Kidney tubule cell (primary cell): ENCODE measurements around the gene SCYL3.
A peak's percentile ranks its signal among the peaks of the same experiment; 100 is the strongest.
"Not testable (repeated sequence)": the region's sequence is repeated elsewhere in the genome, so short reads cannot be mapped to it uniquely, and the experiment has no call there.

Experiments
- DNase-seq: peaks from one replicate; pipeline ENCODE4 v3.0.0-alpha.2; 2018; ENCODE audit warnings: low spot score

The SCYL3 gene

DNA sequence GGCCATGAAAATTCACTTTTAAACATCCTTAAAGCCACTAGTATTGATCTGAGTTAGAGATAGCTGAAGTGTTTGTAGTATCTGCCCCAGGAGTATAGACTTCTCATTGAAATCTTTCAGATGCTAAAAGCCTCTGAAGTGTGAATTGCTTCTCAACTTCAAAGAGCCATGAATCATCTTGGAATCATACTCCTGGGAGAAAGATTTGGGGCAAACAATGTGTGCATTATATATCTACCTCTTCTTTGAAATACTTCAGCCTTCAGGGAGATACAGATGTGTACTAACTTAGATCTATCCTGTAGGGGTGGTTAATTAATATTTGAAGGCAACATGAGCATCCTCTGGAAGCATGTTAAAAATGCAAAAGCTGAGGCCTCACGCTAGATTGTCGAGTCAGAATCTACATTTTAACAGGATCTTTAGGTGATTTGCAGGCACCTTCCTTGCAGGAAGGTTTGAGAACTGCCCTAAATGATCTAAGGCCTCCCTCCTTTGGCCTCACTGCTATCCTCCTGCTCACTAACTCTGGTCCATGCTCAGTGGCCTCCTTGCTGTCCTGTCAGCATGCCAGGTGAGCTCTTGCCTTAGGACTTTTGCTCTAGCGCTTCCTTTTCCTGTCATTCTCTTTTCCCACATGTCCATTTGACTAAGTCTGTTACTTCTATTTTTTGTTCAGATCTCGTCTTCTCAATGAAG, 6.0 kb upstream of the SCYL3 start:
- peak; percentile 9 for DNase-seq

DNA sequence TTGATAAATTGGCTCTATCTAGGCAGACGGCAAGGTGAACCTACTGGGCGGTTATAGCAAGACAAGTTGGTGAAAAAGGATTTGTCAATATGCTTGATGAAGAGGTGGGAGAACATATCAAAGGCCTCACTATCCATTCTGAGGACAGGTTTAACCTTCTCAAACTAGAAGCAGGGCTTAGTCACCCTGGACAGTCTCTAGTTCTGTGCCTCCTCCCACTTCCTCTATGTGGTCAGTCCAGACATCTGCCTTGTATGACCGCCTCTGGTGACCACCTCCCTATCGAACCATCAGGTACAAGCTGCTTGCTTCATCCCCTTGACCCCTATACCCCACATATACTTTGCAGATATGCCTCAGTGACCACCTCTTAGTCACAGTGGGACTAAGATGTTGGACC, 2.3 kb upstream of the SCYL3 start:
- DNase-seq, result peak; percentile 39

DNA sequence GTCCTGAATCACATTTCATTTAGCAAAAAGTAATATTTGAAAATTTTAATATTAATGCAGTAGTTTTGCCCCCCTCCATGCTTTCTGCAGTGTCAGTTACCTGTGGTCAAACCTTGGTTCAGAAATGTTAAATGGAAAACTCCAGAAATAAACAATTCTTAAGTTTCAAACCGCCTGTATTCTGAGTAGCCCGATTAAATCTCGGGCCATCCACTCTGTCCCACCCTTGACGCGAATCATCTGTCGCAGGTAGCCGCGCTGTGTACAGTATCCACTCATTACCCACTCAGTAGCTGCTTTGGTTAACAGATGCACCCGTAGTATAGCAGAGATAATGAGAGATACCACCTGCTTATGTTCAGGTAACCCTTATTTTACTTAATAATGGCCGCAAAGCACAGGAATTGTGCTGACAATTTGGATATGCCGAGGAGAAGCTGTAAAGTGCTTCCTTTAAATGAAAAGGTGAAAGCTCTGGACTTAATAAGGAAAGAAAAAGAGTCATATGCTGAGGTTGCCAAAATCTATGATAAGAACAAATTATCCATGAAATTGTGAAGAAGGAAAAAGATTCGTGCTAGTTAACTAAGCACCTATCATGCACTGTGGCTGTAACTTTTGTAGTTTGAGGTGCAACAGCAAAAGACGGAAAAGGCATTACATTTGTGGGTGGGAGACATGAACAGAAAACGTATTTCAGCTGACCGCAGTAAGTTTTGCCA, 889 bp upstream of the SCYL3 start:
- DNase-seq, result no peak

DNA sequence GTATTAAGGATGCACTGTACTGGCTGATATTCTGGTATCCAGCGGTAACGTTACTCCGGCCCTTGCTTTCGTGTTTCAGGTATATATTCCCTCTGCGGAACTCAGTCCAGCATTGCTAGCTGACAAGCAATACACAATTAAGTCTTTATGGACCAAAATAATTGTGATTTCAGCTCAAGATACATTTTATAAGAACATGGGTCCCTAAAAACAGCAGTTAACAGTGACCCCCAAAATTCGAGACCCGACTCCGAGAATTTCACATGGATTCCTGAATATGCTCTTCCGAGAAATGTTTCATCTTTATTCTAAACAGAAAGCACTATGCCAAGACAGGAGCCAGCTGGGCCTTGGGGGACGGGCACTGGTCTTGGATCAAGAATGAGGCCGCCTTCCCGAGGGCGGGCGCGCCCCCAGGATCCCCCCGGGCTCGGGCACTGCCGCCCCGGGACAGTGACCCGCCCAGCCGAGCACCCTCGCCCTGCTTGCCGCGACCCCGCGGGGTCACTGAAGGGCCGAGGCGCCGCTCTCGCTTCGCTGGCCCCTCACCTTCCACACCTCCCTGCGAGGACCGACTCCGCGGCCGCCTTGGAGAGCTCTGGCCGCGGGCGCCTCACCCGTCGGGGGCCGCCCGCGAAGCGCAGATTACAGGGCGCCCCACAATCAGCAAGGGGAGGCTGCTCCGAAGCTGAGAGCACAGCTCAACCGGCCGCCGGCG, 610 bp downstream of the SCYL3 start:
- DNase-seq, result peak; percentile 26

DNA sequence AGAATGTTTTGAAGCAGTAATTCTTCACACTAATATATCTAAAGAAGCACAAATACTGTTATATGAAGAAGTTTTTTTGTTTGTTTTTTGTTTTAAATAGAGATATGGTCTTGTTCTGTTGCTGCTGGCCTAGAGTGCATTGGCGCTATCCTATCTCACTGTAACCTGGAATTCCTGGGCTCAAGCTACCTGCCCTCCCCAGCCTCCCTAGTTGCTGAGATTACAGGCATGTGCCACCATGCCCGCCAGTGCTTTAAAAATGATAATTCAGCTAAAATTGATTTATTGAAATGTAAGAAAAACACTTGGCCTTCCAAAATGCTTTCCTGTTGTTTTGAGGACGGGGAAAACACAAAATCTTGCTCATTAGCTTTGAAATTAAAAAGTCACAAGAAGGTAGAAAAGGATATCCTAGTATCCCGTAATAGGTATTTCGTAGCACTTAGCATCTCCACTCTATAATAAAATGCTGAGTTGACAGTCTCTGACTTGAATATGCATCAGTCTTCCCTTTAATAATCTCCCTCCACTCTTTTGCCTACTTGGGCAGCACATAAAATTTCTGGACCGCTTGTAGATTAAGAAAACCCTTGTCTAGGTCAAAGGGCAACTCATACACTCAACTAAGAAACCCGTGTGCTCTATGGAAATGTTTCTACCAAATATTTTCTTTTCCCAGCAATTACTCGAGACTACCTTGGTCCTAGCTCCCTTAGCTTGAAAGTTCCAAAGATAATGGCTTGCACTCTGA, 1.3 kb downstream of the SCYL3 start:
- DNase-seq, result no peak

DNA sequence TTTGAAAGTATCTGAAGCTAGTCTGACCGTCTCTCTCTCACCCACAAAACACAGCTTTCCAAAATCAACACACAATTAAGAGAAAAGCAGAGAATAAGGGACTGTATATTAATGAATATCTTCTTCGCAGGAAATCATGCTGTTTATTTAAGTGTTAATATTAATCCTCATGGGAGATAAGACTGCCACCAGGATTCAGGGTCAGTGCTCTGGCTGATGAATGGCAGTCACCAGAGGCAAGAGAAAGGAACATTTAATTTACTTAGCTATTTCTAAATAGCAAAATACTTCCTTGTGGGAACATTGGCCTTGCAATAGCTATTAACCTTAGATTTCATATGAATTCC, 2.2 kb downstream of the SCYL3 start:
- DNase-seq, result peak; percentile 32

DNA sequence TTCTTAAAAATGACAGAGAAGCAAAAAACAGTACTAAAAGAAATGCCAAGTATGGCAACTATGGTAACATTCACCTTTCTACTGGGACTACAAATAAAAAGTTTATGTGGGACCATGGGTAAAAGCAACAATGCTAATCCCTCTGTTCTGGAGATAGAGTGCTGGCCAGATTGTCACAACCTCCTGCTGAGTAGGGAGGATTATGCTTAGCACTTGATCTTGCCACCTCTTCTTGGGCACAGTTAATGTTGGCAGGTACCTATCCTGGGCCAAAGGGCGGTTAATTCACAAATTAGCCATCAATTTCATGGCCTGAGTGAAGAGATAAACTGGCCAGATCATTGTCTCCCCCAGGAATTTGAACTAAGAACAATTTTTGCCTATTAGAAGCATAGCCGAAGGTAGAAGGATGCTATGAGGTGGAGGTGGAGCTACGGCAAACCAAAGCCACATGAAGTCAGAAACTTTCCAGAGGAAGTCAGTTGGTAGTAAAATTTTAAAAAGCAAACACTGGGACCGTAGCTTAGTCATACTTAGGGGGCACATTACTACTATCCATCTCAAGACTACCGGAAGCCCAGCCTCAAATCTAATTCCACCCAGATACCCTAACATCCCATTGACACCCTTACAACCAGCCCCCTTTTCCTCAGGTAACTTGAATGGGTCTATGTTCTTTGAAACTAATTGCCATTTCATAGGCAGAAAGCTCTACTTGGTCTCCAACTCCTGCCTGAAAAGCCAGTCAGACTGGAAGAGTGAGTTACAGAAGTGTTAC, 2.7 kb downstream of the SCYL3 start:
- peak; percentile 29 for DNase-seq

DNA sequence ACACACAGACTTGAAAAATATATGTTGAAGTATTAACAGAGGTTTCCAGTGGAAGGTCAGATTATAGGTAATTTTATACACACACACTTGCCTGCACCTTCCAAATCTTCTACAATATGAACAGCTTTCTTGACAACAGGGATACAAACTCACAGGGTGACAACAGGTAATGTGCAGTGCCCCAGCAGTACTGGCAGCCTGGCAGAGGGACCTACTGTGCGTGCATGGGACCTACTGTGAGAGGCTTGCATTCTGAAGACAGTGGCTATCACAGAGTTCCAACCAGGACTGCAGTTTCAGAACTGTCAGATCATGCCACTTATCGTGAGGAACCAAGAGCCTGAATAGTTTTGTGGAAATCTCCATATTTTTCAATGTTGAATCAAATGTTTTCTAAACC, 3.8 kb downstream of the SCYL3 start:
- DNase-seq, result no peak

DNA sequence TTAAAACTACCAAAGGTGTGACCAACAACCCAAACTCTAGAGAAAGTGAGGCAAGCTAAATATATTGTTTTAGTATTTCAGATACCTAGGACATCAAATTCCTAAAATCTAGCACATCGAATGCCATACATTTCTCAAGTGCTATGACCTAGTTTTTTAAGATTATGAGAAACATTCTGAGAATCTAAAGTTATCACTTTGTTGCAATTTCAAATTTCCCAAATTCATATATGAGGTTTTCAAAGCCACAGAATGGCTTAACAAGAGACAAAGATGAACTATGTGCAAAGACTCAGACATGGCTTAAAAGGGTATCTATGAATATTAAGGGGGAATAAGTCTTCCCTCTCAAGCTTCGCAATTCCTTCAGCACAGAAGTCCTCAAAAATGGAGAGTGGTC, 6.8 kb downstream of the SCYL3 start:
- DNase-seq, result no peak

DNA sequence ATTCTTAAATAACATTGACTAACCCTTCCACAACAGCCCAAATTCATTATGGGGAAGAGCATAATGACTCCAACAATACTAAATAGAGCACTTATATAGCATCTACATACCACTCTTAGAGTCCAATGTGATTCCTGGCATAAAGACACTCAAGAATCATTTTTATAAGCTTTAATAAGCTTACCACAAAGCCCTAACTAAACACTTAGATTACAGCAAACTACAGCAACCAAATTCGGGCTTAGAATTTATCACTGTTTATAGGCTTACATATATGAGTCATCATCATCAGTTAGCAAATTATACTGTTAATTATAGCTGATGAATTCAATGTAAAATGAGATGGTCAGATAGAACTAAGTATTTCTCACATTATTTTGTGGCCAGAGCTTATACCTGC, 7.3 kb downstream of the SCYL3 start:
- DNase-seq, result no peak

DNA sequence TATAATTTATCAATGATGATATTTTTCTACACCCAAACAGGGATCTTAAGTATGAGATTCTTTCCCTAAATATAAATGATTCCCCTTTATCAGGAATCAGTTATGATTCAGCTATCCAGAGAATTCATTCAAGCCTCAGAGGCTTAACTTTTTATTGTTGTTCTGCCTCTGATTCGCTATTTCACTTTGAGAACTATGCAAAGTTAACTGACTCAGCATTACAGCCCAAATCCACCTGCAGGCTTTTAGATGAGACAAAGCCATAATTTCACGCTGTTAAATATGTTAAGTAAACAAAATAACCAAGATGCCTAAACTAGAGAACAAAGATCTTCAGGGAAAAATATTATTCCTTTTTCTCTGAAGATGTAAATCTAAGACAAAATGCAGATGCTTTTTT, 8.5 kb downstream of the SCYL3 start:
- DNase-seq, result no peak

DNA sequence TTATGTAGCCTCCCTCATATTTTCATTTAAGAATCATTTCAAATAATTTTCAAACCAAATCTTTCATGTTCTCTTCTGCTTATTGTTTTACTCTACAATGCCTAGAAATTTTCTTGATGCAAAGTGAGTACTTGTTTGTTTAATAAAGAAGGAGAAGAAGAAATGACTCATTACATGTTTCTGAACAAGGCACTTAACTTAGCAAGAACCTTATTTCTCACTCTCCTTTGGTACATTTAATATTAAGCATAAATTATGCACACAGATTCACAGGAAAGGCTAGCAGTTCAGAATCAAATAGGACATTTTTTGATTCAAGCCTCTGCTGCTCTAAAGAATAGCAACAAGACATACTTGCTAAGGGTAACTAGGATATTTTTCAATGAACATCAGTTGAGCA, 9.1 kb downstream of the SCYL3 start:
- DNase-seq, result no peak

DNA sequence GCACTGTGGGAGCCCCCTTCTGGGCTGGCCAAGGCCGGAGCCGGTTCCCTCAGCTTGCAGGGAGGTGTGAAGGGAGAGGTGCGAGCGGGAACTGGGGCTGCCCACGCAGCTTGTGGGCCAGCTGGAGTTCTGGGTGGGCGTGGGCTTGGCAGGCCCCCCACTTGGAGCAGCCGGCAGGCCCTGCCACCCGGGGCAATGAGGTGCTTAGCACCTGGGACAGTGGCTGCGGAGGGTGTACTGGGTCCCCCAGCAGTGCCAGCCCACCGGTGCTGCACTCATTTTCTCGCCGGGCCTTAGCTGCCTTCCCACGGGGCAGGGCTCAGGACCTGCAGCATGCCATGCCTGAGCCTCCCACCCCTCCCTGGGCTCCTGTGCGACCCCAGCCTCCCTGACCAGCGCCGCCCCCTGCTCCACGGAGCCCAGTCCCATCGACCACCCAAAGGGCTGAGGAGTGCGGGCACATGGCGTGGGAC, 11.6 kb downstream of the SCYL3 start:
- DNase-seq, result no peak

DNA sequence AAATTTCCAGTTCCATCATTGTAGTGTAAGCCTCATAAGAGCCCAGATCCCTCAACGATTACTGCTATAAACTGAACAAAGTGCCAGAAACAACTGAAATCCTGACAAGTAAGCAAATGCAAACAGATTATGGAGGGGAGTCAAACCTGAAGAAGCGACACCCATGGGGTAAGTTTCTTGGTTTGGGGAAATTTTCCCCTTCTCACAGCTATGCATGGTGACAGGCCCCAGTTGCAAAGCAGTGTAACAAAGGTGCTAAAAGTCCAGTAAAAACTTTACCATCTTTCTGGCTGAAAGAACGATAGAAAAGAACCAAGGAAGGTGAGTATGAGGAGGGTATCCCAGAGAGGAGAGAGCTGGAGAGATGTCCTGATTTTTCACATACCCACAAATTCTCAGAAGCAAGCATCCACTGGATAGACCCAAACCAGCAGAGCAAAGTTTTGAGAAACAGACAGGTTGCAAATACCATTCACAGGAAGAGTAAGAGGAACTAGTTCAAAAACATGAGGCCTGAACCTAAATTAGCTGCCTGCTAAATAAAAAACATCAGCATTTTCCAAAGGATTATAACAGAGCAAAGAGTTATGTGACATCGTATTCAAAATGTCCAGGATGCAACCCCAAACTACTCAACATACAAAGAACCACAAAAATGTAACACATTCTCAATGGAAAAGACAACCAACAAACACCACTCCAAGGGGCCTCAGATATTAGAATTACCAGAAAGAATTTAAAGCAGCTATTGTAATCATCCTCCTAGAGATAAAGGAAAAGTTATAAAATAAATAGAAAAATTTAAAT, 14.5 kb downstream of the SCYL3 start:
- no peak for DNase-seq

DNA sequence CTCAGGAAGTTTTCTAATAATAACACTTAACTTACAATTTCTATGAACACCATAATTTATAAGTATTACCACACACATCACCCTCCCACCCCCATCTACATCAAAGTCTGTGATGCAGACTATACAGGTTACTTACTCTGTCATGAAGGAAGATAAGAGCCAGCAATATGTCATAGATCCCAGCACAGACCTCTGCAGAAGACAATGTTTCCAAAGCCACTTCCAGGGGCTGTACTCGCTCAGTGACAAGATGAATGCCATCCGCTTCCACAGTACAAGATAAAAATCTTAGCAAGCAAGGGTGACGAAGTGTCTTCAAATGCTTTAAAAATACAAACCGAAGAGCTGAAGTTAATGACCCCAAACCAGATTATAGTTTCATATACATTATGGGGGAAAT, 15.2 kb downstream of the SCYL3 start:
- no peak for DNase-seq

DNA sequence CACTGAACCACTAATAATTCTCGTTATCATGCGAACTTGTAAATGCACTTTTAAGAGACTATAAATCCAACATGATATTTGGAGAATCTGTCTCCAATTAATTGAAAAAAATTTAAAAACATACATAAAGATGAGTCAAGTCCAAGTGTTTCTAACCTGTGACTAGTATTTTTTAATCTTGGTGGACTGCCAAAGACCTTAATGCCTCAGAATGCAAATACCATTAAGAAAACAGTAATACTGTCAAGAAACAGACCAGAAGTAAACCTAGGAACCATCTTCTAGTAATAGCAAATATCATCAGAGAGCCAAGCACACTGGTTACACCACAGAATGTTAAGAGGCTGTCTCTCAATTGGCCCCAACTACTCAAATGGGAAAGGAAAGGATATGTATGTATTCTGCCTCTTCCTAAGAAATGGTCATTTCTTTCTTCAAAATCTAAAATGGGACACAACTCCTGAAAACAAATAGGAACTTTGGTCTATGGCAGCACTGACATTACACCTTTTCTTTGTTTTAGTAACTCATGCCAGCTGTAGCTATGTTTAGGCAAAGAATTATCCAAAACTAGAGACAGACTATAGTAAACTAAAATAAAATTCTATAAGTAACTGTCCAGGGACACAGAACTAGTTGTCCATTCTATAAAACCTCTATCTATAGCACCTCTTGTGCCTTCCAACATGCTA, 15.8 kb downstream of the SCYL3 start:
- no peak for DNase-seq

DNA sequence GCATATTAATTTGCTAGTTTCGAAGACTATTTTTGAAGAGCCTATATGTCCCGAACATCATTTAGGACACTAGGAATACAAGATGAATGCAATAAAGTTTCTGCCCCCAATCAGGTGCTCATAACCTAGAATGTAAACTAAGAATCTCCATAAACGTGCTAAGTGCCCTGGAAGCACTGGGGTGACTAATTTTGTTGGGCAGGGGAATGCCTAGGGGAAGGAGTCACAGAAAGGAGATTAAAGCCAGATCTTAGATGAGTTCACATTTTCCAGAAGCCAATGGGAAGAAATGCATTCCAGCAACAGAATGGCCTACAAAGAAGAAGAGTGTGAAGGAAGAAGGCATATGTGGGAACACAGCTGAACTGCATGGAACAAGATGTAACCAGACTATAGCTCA, 19.5 kb downstream of the SCYL3 start:
- DNase-seq, result peak; percentile 56

DNA sequence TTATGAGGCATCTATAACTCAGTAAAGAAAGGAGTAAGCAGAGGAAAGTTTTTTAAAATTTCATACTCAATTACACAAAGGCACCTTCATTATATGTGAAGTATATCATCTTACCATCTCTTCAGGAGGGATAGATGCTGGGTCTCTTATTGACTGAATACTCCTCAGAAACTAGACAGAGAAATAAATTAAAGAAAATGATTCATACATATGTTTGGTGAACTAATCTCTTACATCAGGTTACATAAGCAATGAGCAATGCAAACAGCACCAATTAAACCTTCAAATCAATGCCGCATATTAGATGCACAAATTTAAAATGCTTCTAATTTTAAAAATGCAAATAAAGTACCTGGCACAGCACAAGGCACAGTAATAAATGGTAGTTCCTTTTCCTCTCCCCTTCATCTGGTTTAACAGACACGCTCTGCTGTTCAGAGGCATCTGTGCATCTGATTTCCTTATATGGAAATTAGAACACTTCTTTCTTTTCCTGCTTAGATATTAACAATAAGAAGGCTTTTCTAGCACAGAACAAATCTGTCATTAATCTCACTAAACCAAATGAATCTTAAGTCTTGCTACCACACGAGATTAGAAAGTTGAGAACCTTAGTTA, 20.0 kb downstream of the SCYL3 start:
- DNase-seq, result no peak

DNA sequence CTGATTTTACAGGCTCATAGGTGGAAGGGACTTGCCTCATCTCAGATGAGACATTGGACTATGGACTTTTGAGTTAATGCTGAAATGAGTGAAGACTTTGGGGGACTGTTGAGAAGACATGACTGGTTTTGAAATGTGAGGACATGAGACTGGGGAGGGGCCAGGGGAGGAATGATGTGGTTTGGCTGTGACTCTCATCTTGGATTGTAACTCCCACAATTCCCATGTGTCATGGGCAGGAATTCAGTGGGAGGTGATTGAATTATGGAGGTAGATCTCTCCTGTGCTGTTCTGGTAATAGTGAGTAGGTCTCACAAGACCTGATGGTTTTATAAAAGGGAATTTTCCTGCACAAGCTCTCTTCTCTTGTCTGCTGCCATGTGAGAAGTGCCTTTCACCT, 20.8 kb downstream of the SCYL3 start:
- DNase-seq, result no peak

DNA sequence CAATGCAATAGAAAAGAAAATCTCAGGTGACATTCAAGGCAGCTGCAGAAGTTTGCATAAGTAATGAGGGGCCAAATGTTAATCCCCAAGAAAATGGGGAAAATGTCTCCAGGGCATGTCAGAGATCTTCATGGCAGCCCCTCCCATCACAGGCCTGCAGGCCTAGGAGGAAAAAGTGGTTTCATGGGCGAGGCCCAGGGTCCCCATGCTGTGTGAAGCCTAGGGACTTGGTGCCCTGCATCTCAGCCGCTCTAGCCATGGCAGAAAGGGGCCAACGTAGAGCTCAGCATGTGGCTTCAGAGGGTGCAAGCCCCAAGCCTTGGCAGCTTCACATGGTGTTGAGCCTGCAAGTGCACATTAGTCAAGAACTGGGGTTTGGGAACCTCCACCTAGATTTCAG, 21.7 kb downstream of the SCYL3 start:
- not testable (repeated sequence) for DNase-seq
